Lower lobe of right lung (tissue), 2 donors: ENCODE results near the gene VRK1. TPM values are rescaled to one million over a fixed set of nuclear protein-coding genes. Genes with fewer than 3 reads are reported as not detected.

ENCODE experiments used
- ATAC-seq, 2 donors: fragments of 200-7000 bp; cut with Tn5 transposase; one replicate each; pipeline ENCODE4 v1.9.1; 2020 to 2022; ENCODE audit warnings: mild to moderate bottlenecking in 2 of 2, moderate library complexity in 2 of 2
- DNase-seq: peaks from one replicate; pipeline ENCODE4 v3.0.0-alpha.2; 2020
- H3K27ac ChIP-seq: fragments of 200-600 bp; one replicate; pipeline ENCODE4 v1.8.0; 2022
- H3K27me3 ChIP-seq: fragments of 200-600 bp; one replicate; pipeline ENCODE4 v1.8.0; 2022; ENCODE audit warnings: low read depth
- H3K36me3 ChIP-seq: fragments of 200-600 bp; one replicate; pipeline ENCODE4 v1.8.0; 2022; ENCODE audit warnings: mild to moderate bottlenecking
- H3K4me1 ChIP-seq: fragments of 200-600 bp; one replicate; pipeline ENCODE4 v1.8.0; 2022
- H3K4me3 ChIP-seq: fragments of 200-600 bp; one replicate; pipeline ENCODE4 v1.8.0; 2022; ENCODE audit warnings: mild to moderate bottlenecking
- H3K9me3 ChIP-seq: fragments of 200-600 bp; one replicate; pipeline ENCODE4 v1.8.0; 2022
- intact Hi-C: fragments of 100-400 bp; cut with DNase I; formaldehyde crosslinking; loops from one replicate; pipeline ENCODE4 v1.11.0; 2022
- total RNA-seq: library from RNA; stranded (reverse); fragmentation: NEBNext Ultra II Directional; extraction: Animal tissue kit (Norgen Biotek cat#: 25700); gene quantifications from one replicate; pipeline ENCODE4 v1.2.1, GENCODE V29; 2021
- TF ChIP-seq, protein P1 (sequence below): fragments of 200-600 bp; IDR thresholded peaks from one replicate; pipeline ENCODE4 v1.8.0; 2022; ENCODE audit warnings: antibody characterized with exemption, mild to moderate bottlenecking
- donor health status: DM: no; HTN: yes; CAD: no; lungs with severe emphysema.

VRK1 gene
- total RNA-seq, 1 donor from 2014 or later = 9.5 TPM

DNA sequence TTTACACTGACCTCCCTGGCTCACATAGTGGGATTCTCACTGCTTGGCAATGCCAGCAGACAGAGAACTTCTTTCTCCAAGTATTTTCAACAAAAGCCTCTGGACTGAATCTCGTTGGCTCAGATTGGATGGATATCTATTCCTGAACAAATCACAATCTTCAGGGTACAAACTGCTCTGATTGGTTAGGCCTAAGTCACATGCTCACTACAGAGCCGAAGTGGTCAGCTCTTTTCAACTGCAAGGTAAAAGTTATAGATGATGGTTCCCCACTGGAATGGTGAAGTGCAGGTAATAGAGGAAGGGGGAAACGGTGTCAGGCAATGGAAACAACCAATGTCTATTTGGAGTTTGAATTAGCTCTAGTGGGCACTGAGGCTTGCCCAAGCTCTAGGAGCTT, 16.7 kb upstream of the VRK1 start:
- intact Hi-C loops = no loop called here
- ATAC-seq = no peak

DNA sequence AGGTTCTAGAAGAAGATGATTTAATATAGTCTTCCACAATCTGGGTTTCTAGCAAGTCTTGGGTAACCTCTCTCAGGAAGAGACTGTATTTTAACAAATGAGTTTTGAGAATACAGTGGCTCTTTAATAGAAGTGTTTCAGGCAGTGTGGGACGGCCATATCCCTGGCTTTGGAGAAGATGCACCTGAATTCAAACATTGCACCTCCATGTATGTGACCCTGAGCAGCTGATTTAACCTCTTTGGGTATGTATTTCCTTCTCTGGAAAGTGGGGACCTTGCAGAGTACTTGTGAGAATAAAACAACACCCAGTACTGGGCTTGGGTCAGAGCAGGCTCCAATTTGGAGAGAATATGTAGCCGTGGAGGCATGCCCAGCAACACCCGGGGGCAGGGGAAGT, 15.8 kb upstream of the VRK1 start:
- DNase-seq (no peak), ATAC-seq (no peak)
- H3K27ac ChIP-seq = no peak overlapping the region
- H3K4me3 ChIP-seq = no peak overlapping the region
- intact Hi-C loops = no loop called here
- no peaks in the 10 kb centered on the region for H3K36me3 ChIP-seq
- TF ChIP-seq, protein P1, sequence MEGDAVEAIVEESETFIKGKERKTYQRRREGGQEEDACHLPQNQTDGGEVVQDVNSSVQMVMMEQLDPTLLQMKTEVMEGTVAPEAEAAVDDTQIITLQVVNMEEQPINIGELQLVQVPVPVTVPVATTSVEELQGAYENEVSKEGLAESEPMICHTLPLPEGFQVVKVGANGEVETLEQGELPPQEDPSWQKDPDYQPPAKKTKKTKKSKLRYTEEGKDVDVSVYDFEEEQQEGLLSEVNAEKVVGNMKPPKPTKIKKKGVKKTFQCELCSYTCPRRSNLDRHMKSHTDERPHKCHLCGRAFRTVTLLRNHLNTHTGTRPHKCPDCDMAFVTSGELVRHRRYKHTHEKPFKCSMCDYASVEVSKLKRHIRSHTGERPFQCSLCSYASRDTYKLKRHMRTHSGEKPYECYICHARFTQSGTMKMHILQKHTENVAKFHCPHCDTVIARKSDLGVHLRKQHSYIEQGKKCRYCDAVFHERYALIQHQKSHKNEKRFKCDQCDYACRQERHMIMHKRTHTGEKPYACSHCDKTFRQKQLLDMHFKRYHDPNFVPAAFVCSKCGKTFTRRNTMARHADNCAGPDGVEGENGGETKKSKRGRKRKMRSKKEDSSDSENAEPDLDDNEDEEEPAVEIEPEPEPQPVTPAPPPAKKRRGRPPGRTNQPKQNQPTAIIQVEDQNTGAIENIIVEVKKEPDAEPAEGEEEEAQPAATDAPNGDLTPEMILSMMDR = no peak
- H3K4me1 ChIP-seq = no peaks in the 10 kb centered on the region
- H3K27me3 ChIP-seq = peaks cover 5% of the 10 kb centered on the region
- no peaks in the 10 kb centered on the region for H3K9me3 ChIP-seq

More for the DNA sequence above, 16.7 kb upstream of the VRK1 start:
- no peak for DNase-seq
- Histone ChIP-seq H3K27ac (no peak overlapping the region), H3K9me3 (no peaks in the 10 kb centered on the region), H3K4me1 (no peaks in the 10 kb centered on the region), H3K36me3 (no peaks in the 10 kb centered on the region), H3K4me3 (no peak overlapping the region), H3K27me3 (peaks cover 5% of the 10 kb centered on the region)
- TF ChIP-seq, protein P1 = no peak

GRCh38 chr14:96782436-96782835, 14.7 kb upstream of the VRK1 start:
- H3K4me1 ChIP-seq = no peaks in the 10 kb centered on the region
- H3K27me3 ChIP-seq = peaks cover 5% of the 10 kb centered on the region
- H3K27ac ChIP-seq = no peak overlapping the region
- H3K36me3 ChIP-seq = no peaks in the 10 kb centered on the region
- DNase-seq (no peak), ATAC-seq (no peak)
- TF ChIP-seq, protein P1 = no peak
- H3K4me3 ChIP-seq = no peak overlapping the region
- intact Hi-C loops = no loop called here
- no peaks in the 10 kb centered on the region for H3K9me3 ChIP-seq

DNA sequence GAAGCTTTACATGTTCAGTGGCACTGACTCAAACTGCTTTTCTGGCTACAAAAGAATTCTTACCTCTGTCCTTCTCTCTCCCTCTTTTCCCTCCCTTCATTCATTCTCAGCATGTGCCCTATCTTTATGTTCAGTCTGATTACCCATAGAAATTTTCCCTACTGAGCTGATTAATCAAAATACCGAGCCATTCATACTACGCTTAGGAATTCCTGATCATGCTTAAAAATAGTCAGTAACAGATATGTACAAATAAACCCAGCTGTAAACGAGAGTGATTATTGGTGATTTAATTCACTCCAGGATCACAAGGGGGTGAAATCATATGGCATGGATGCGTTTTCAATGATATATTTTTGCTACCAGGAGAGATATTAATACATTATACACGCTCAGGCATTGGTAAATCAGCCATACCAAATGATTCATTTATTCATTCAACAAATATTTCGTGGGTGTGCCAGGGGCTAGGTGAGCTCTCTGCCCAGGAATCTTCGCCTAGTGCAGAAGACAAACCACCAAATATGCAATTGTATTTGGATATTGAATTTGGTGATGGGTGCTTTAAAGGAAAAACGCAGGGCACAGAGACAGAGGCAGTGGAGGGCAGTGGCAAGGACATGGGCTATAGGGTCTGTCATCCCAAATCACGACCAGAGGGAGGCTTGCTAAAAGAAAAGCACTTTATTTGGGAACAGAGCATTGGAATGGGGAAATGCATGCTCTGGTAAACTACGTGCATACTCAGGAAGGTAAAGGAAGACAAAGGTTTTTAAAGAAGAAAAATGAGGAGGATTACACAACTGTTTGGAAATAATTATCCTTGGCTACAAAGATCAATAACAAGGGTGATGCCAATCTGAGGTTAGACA, 13.9 kb upstream of the VRK1 start:
- TF ChIP-seq, protein P1 = no peak
- H3K27ac ChIP-seq = no peak overlapping the region
- no peaks in the 10 kb centered on the region for H3K36me3 ChIP-seq
- no peak for ATAC-seq
- intact Hi-C loops = no loop called here
- DNase-seq = no peak
- H3K27me3 ChIP-seq = peaks cover 5% of the 10 kb centered on the region
- H3K4me1 ChIP-seq = no peaks in the 10 kb centered on the region
- H3K4me3 ChIP-seq = no peak overlapping the region
- no peaks in the 10 kb centered on the region for H3K9me3 ChIP-seq

DNA sequence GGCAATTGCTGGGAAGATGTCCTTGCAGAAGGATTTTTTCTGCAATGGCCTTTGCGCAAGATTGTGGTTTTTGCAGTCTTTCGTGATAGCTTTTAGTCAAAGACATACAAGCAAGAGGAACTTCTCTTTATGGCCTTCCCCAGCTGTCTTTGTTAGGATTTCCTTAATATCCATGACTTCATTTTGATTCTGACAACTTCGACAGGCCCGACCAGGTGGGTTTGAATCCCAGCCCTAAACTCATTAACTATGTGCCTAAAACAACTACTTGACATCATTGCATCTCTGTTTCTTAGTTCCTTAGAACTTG, 13.3 kb upstream of the VRK1 start:
- H3K36me3 ChIP-seq = no peaks in the 10 kb centered on the region
- TF ChIP-seq, protein P1 = no peak
- H3K9me3 ChIP-seq = no peaks in the 10 kb centered on the region
- intact Hi-C loops = no loop called here
- ATAC-seq (peak; percentile 45 to 48), DNase-seq (no peak)
- H3K4me3 ChIP-seq = no peak overlapping the region
- H3K27me3 ChIP-seq = peaks cover 5% of the 10 kb centered on the region
- no peaks in the 10 kb centered on the region for H3K4me1 ChIP-seq
- no peak overlapping the region for H3K27ac ChIP-seq
